HCT116 (cell line): ENCODE data around the gene SF3B4. TPM values are rescaled to one million over a fixed set of nuclear protein-coding genes. Genes with fewer than 3 reads are reported as not detected.

Experiments used
- ATAC-seq: fragments of 200-7000 bp; cut with Tn5 transposase; 2 replicates; pipeline ENCODE4 v1.9.1; 2020; ENCODE audit warnings: mild to moderate bottlenecking, moderate library complexity
- BruUV-seq: library from RNA; stranded (reverse); fragments of 400-500 nt; replicated peaks from 2 replicates; lab custom pipeline; 2021; lab: Mats Ljungman, UMichigan
- CTCF ChIA-PET: fragments of 300-600 bp; sonication (Branson Sonifier 250); formaldehyde crosslinking; loops from one replicate; lab custom pipeline; 2021; ENCODE audit warnings: antibody characterized with exemption; lab: Charles Lee
- POLR2A ChIA-PET: fragments of 300-600, 350-600 bp; sonication (Branson Sonifier 250); formaldehyde crosslinking; loops from one replicate; lab custom pipeline; 2021; ENCODE audit warnings: antibody characterized with exemption; lab: Charles Lee
- RAD21 ChIA-PET, 2 experiments: fragments of 300-600 bp; sonication (Branson Sonifier 250); formaldehyde crosslinking; loops; one replicate each; lab custom pipeline; 2023; ENCODE audit warnings: low total read pairs in 2 of 2; ENCODE audit not compliant: uncharacterized antibody in 2 of 2, unreplicated experiment in 2 of 2, low non-redundant PET in 1 of 2; lab: Charles Lee
- DNase-seq: peaks from one replicate; pipeline ENCODE4 v3.0.0-alpha.2; 2010; ENCODE audit warnings: low read depth, low spot score
- H2AFZ ChIP-seq: fragments of 200-600 bp; shearing (Covaris generic), sonication (generic); 2 replicates; pipeline ENCODE4 v1.6.1; 2017; ENCODE audit warnings: low read depth, mixed run types, mixed read lengths, antibody characterized with exemption, low read length; ENCODE audit not compliant: poor library complexity, severe bottlenecking
- H3K27ac ChIP-seq: 2 replicates; pipeline ENCODE4 v1.5.1; 2012; ENCODE audit warnings: low read depth, low read length
- H3K27me3 ChIP-seq: fragments of 200-600 bp; sonication (generic); 2 replicates; pipeline ENCODE4 v1.6.1; 2016; ENCODE audit warnings: mixed run types, low read length, mixed read lengths; ENCODE audit not compliant: insufficient read depth
- H3K36me3 ChIP-seq, 2 experiments: fragments of 200-500 bp in 1 of 2; fragments of 200-600 bp in 1 of 2; sonication (Bioruptor generic) in 1 of 2; sonication (generic) in 1 of 2; 2 replicates each; pipeline versions ENCODE4 v1.5.1 to v1.6.1; 2014 to 2016; ENCODE audit warnings: low read length in 2 of 2, inconsistent platforms in 1 of 2, mixed read lengths in 1 of 2, mixed run types in 1 of 2; ENCODE audit not compliant: insufficient read depth in 2 of 2, control insufficient read depth in 1 of 2
- H3K4me1 ChIP-seq, 2 experiments: fragments of 200-600 bp in 1 of 2; sonication (generic) in 1 of 2; 2 replicates each; pipeline versions ENCODE4 v1.5.1 to v1.6.1; 2012 to 2017; ENCODE audit warnings: low read length in 2 of 2, inconsistent platforms in 1 of 2, mild to moderate bottlenecking in 1 of 2, mixed read lengths in 1 of 2, mixed run types in 1 of 2, moderate library complexity in 1 of 2; ENCODE audit not compliant: insufficient read depth in 2 of 2, control insufficient read depth in 1 of 2
- H3K4me2 ChIP-seq: fragments of 200-600 bp; sonication (generic); 2 replicates; pipeline ENCODE4 v1.6.1; 2017; ENCODE audit warnings: mixed run types, low read length, mixed read lengths
- H3K4me3 ChIP-seq, 2 experiments: fragments of 200-600 bp in 1 of 2; sonication (generic) in 1 of 2; replicated peaks in 1 of 2; 2 replicates each; pipeline ENCODE4 v1.5.1; 2011 to 2016; ENCODE audit warnings: low read length in 2 of 2, control low read depth in 1 of 2, low read depth in 1 of 2, mild to moderate bottlenecking in 1 of 2, mixed read lengths in 1 of 2, mixed run types in 1 of 2
- H3K79me2 ChIP-seq: fragments of 200-600 bp; sonication (generic); 2 replicates; pipeline ENCODE4 v1.6.1; 2017; ENCODE audit warnings: mild to moderate bottlenecking, mixed run types, low read length, moderate library complexity, mixed read lengths; ENCODE audit not compliant: insufficient read depth
- H3K9ac ChIP-seq: fragments of 200-600 bp; sonication (generic); 2 replicates; pipeline ENCODE4 v1.6.1; 2016; ENCODE audit warnings: low read length, mixed read lengths
- H3K9me2 ChIP-seq: fragments of 200-600 bp; sonication (generic), shearing (Covaris generic); 2 replicates; pipeline ENCODE4 v1.6.1; 2017; ENCODE audit warnings: mixed run types, mild to moderate bottlenecking, moderate library complexity; ENCODE audit not compliant: insufficient read depth
- H3K9me3 ChIP-seq, 2 experiments: fragments of 200-500 bp in 1 of 2; fragments of 200-600 bp in 1 of 2; sonication (Bioruptor generic) in 1 of 2; sonication (generic) in 1 of 2; 2 replicates each; pipeline ENCODE4 v1.6.1; 2014 to 2017; ENCODE audit warnings: low read length in 2 of 2, mixed read lengths in 2 of 2, inconsistent platforms in 1 of 2, low read depth in 1 of 2, mild to moderate bottlenecking in 1 of 2, mixed run types in 1 of 2, moderate library complexity in 1 of 2; ENCODE audit not compliant: control insufficient read depth in 1 of 2, insufficient read depth in 1 of 2
- H4K20me1 ChIP-seq: fragments of 200-600 bp; sonication (generic), shearing (Covaris generic); 2 replicates; pipeline ENCODE4 v1.6.1; 2017; ENCODE audit warnings: mixed run types, mild to moderate bottlenecking, moderate library complexity; ENCODE audit not compliant: insufficient read depth
- CBX3 ChIP-seq: IDR thresholded peaks from 2 replicates; pipeline ENCODE4 v1.6.1; 2012; ENCODE audit warnings: low read depth
- CEBPB ChIP-seq: IDR thresholded peaks from 2 replicates; pipeline ENCODE4 v1.6.1; 2012; ENCODE audit warnings: low read depth
- EGR1 ChIP-seq: IDR thresholded peaks from 2 replicates; pipeline ENCODE4 v1.6.1; 2012; ENCODE audit warnings: low read depth
- JUND ChIP-seq: IDR thresholded peaks from 2 replicates; pipeline ENCODE4 v1.6.1; 2012
- MAX ChIP-seq: IDR thresholded peaks from 2 replicates; pipeline ENCODE4 v1.6.1; 2012
- POLR2A ChIP-seq: IDR thresholded peaks from 2 replicates; pipeline ENCODE4 v1.7.0; 2011; ENCODE audit warnings: borderline replicate concordance; ENCODE audit not compliant: insufficient read depth, insufficient read length; ENCODE audit errors: extremely low read depth
- RAD21 ChIP-seq: IDR thresholded peaks from 2 replicates; pipeline ENCODE4 v1.6.1; 2012; ENCODE audit warnings: low read depth, mild to moderate bottlenecking
- REST ChIP-seq: IDR thresholded peaks from 2 replicates; pipeline ENCODE4 v1.6.1; 2012; ENCODE audit warnings: low read depth
- SIN3A ChIP-seq: IDR thresholded peaks from 2 replicates; pipeline ENCODE4 v1.6.1; 2012; ENCODE audit warnings: low read depth
- SP1 ChIP-seq: IDR thresholded peaks from 2 replicates; pipeline ENCODE4 v1.6.1; 2012; ENCODE audit warnings: low read depth
- SRF ChIP-seq: IDR thresholded peaks from 2 replicates; pipeline ENCODE4 v1.6.1; 2012; ENCODE audit warnings: low read depth
- TCF7L2 ChIP-seq: IDR thresholded peaks from 2 replicates; pipeline ENCODE4 v1.7.0; 2011; ENCODE audit warnings: borderline replicate concordance, inconsistent platforms; ENCODE audit not compliant: insufficient read depth, insufficient read length; ENCODE audit errors: extremely low read depth
- YY1 ChIP-seq: IDR thresholded peaks from 2 replicates; pipeline ENCODE4 v1.6.1; 2011; ENCODE audit warnings: low read length, low read depth, moderate library complexity, mild to moderate bottlenecking; ENCODE audit not compliant: insufficient replicate concordance; ENCODE audit errors: extremely low read depth
- ZBTB33 ChIP-seq: IDR thresholded peaks from 2 replicates; pipeline ENCODE4 v1.6.1; 2011; ENCODE audit warnings: mild to moderate bottlenecking, low read length, moderate library complexity; ENCODE audit not compliant: insufficient replicate concordance; ENCODE audit errors: extremely low read depth
- ZNF274 ChIP-seq: fragments of 200-500 bp; sonication (Bioruptor generic); IDR thresholded peaks from 2 replicates; pipeline ENCODE4 v1.6.1; 2014; ENCODE audit warnings: mild to moderate bottlenecking, low read depth, low read length, inconsistent platforms
- intact Hi-C: fragments of 100-400 bp; cut with micrococcal nuclease; formaldehyde crosslinking; loops from 2 replicates; pipeline ENCODE4 v1.10.0; 2022
- total RNA-seq: library from RNA; stranded (reverse); gene quantifications from one replicate; pipeline ENCODE4 v1.2.1, GENCODE V29; 2021; ENCODE audit not compliant: unreplicated experiment

The SF3B4 gene
- total RNA-seq, 1 experiment from 2014 or later, result 88.5 TPM

- ChIA-PET CTCF (no interaction called here), RAD21 (no interaction called here), POLR2A (no interaction called here)
- ATAC-seq (no peak), DNase-seq (no peak)
- H3K4me2 ChIP-seq, result no peak overlapping the region
- H2AFZ ChIP-seq, result no peak overlapping the region
- H3K9me3 ChIP-seq, result no peaks in the 10 kb centered on the region
- no peaks in the 10 kb centered on the region for H3K9me2 ChIP-seq
- TF ChIP-seq JUND, result no peak
- TF ChIP-seq EGR1, result no peak
- no peak for TF ChIP-seq YY1
- TF ChIP-seq SP1, result no peak
- no peak for TF ChIP-seq RAD21
- TF ChIP-seq SRF, result no peak
- no peak for TF ChIP-seq ZNF274
- no peak for TF ChIP-seq MAX
- no peak for TF ChIP-seq REST
- TF ChIP-seq POLR2A, result no peak
- TF ChIP-seq ZBTB33, result no peak
- no peak for TF ChIP-seq CEBPB
- no peak for TF ChIP-seq CBX3
- no peak for TF ChIP-seq TCF7L2
- TF ChIP-seq SIN3A, result no peak
- H3K27ac ChIP-seq, result no peak overlapping the region
- no peak overlapping the region for H3K9ac ChIP-seq
- H3K79me2 ChIP-seq, result no peaks in the 10 kb centered on the region
- no TSS peak for BruUV-seq
- intact Hi-C loops, result no loop called here
- H3K36me3 ChIP-seq, result no peaks in the 10 kb centered on the region
- H3K27me3 ChIP-seq, result no peaks in the 10 kb centered on the region
- H3K4me3 ChIP-seq, result no peak overlapping the region
- H3K4me1 ChIP-seq, result no peaks in the 10 kb centered on the region
- H4K20me1 ChIP-seq, result no peaks in the 10 kb centered on the region
Observed at GRCh38 chr1:149906570-149907075, 21.0 kb downstream of the SF3B4 start.
